Endothelial cell (in vitro differentiated cells): ENCODE results near the gene PLPP7. TPM values are rescaled to one million over a fixed set of nuclear protein-coding genes. Genes with fewer than 3 reads are reported as not detected.
"Not testable (repeated sequence)": the region's sequence is repeated elsewhere in the genome, so short reads cannot be mapped to it uniquely, and the experiment has no call there.

Experiments used
- DNase-seq: peaks from one replicate; pipeline ENCODE4 v3.0.0; 2021; ENCODE audit warnings: low spot score
- H3K27ac Mint-ChIP-seq: one replicate; pipeline ENCODE4 v1.8.0; 2021; ENCODE audit warnings: mixed read lengths, inconsistent platforms; ENCODE audit not compliant: unreplicated experiment
- H3K27me3 Mint-ChIP-seq: one replicate; pipeline ENCODE4 v1.8.0; 2021; ENCODE audit warnings: mild to moderate bottlenecking, moderate library complexity, mixed read lengths, inconsistent platforms; ENCODE audit not compliant: unreplicated experiment
- H3K36me3 Mint-ChIP-seq: one replicate; pipeline ENCODE4 v1.8.0; 2021; ENCODE audit warnings: mild to moderate bottlenecking, low read depth, mixed read lengths, inconsistent platforms; ENCODE audit not compliant: unreplicated experiment
- H3K4me1 Mint-ChIP-seq: one replicate; pipeline ENCODE4 v1.8.0; 2021; ENCODE audit warnings: mild to moderate bottlenecking, mixed read lengths, inconsistent platforms; ENCODE audit not compliant: unreplicated experiment
- H3K4me3 Mint-ChIP-seq: one replicate; pipeline ENCODE4 v1.8.0; 2021; ENCODE audit warnings: mild to moderate bottlenecking, mixed read lengths, inconsistent platforms; ENCODE audit not compliant: unreplicated experiment
- H3K9me3 Mint-ChIP-seq: one replicate; pipeline ENCODE4 v1.8.0; 2021; ENCODE audit warnings: mixed read lengths, inconsistent platforms; ENCODE audit not compliant: unreplicated experiment
- CTCF ChIP-seq: fragments of 200-600 bp; sonication (generic); IDR thresholded peaks from one replicate; pipeline ENCODE4 v1.5.0; 2021; ENCODE audit warnings: antibody characterized with exemption; ENCODE audit not compliant: unreplicated experiment
- total RNA-seq: library from RNA; stranded (reverse); fragmentation: NEBNext Ultra II Directional; extraction: Animal tissue kit (Norgen Biotek cat#: 25700); gene quantifications from one replicate; pipeline ENCODE4 v1.2.1, GENCODE V29; 2021; ENCODE audit not compliant: unreplicated experiment

The PLPP7 gene
- total RNA-seq, 1 donor from 2014 or later: 4.9 TPM

DNA sequence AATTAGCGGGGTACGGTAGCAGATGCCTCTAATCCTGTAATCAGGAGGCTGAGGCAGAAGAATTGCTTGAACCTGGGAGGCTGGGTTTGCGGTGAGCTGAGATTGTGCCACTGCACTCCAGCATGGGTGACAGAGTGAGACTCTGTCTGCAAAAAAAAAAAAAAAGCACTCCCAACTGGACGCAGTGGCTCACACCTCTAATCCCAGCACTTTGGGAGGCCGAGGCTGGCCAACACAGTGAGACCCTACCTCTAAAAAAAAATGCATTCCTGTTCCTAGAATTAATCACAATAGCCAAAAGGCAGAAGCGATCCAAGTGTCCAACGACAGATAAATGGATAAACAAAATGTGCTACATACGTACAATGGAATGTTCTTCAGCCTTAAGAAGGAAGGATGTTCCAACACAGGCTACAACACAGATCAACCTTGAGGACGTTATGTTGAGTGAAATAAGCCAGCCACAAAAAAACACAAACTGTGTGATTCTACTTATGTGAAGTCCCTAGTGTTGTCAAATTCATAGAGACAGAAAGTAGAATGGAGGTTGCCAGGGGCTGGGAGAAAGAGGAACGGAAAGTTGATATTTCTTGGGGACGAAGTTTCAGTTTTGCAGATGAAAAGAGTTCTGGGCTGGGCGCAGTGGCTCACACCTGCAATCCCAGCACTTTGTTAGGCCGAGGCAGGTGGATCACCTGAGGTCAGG lies 27.0 kb upstream of the PLPP7 start:
- Mint-ChIP-seq H3K4me1 (peaks cover 26% of the 10 kb centered on the region), H3K27ac (peak overlapping the region; percentile 17), H3K36me3 (peaks cover 26% of the 10 kb centered on the region), H3K9me3 (no peaks in the 10 kb centered on the region), H3K27me3 (peaks cover 4% of the 10 kb centered on the region), H3K4me3 (no peak overlapping the region)
- no peak for DNase-seq
- TF ChIP-seq CTCF: no peak

GRCh38 chr9:131263033-131263343 lies 26.5 kb upstream of the PLPP7 start:
- H3K27ac Mint-ChIP-seq: not testable (repeated sequence)
- peaks cover 26% of the 10 kb centered on the region for H3K36me3 Mint-ChIP-seq

DNA sequence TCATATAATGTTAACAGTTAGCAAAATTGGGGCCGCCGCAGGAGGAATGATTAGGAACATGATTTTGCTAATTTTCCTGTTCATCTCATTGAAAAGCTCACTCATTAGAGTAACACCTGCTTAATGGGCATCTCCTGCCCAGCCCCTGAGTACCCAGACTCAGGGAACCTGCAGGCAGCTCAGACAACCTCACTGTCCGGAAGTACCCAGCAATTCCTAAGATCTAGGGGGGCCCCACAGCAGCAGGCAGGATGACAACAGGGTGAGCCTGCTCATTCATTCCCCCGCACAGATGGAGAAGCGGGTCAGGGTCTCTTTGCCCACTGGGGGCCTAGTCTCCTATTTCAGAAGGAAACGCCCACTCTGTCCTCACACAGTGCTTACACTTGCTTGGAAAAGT lies 25.8 kb upstream of the PLPP7 start:
- Mint-ChIP-seq H3K27ac (no peak overlapping the region), H3K4me1 (peaks cover 24% of the 10 kb centered on the region), H3K4me3 (no peak overlapping the region), H3K36me3 (peaks cover 26% of the 10 kb centered on the region), H3K27me3 (no peaks in the 10 kb centered on the region), H3K9me3 (no peaks in the 10 kb centered on the region)
- TF ChIP-seq CTCF: no peak
- DNase-seq: no peak

More at GRCh38 chr9:131263033-131263343, 26.5 kb upstream of the PLPP7 start:
- DNase-seq, H3K4me3 Mint-ChIP-seq, H3K9me3 Mint-ChIP-seq, H3K27me3 Mint-ChIP-seq: not testable (repeated sequence)
- peaks cover 24% of the 10 kb centered on the region for H3K4me1 Mint-ChIP-seq

- no peak overlapping the region for H3K27ac Mint-ChIP-seq
These were observed 25.3 kb upstream of the PLPP7 start for GRCh38 chr9:131264231-131264630.

GRCh38 chr9:131266266-131267229 lies 23.0 kb upstream of the PLPP7 start:
- no peak for TF ChIP-seq CTCF
- H3K4me3 Mint-ChIP-seq: no peak overlapping the region
- peaks cover 6% of the 10 kb centered on the region for H3K27me3 Mint-ChIP-seq
- H3K9me3 Mint-ChIP-seq: no peaks in the 10 kb centered on the region
- H3K27ac Mint-ChIP-seq: no peak overlapping the region
- peaks cover 19% of the 10 kb centered on the region for H3K36me3 Mint-ChIP-seq
- DNase-seq: no peak
- peaks cover 40% of the 10 kb centered on the region for H3K4me1 Mint-ChIP-seq

More at GRCh38 chr9:131264231-131264630, 25.3 kb upstream of the PLPP7 start:
- H3K9me3 Mint-ChIP-seq: no peaks in the 10 kb centered on the region
- TF ChIP-seq CTCF: no peak
- peaks cover 26% of the 10 kb centered on the region for H3K4me1 Mint-ChIP-seq
- peaks cover 4% of the 10 kb centered on the region for H3K27me3 Mint-ChIP-seq
- no peak overlapping the region for H3K4me3 Mint-ChIP-seq
- peaks cover 30% of the 10 kb centered on the region for H3K36me3 Mint-ChIP-seq
- DNase-seq: no peak
